ENCODE measurements around the gene ZNRD2. TPM values are rescaled to one million over a fixed set of nuclear protein-coding genes. Genes with fewer than 3 reads are reported as not detected.

The ZNRD2 gene
- total RNA-seq, 4 donors from 2014 or later = 33.2 to 48.0 (median 40.0) TPM

- H3K9me3 ChIP-seq = no peaks in the 10 kb centered on the region
- H3K4me3 ChIP-seq = peak overlapping the region in 1 of 4 donors; percentile 15
- peaks cover 5 to 79% (median 8%) of the 10 kb centered on the region in 3 donors for H3K36me3 ChIP-seq
- peaks cover 40 to 90% (median 43%) of the 10 kb centered on the region in 3 donors for H3K4me1 ChIP-seq
- no peak for TF ChIP-seq POLR2A (IDR thresholded peaks at IDR 0.05)
- peak; percentile 47 to 75 (median 66) for TF ChIP-seq CTCF (IDR thresholded peaks at IDR 0.05)
- intact Hi-C loops (cut with DNase I) = no loop called here
- H3K27me3 ChIP-seq = no peaks in the 10 kb centered on the region
- peak overlapping the region; percentile 67 to 87 (median 74) for H3K27ac ChIP-seq
- no peak for DNase-seq
- WGBS, 2 donors = 41 to 53% methylated on average over 4 to 8 of the region's 13 CpGs
These were observed 18.1 kb downstream of the ZNRD2 start for GRCh38 chr11:65588199-65589054.

DNA sequence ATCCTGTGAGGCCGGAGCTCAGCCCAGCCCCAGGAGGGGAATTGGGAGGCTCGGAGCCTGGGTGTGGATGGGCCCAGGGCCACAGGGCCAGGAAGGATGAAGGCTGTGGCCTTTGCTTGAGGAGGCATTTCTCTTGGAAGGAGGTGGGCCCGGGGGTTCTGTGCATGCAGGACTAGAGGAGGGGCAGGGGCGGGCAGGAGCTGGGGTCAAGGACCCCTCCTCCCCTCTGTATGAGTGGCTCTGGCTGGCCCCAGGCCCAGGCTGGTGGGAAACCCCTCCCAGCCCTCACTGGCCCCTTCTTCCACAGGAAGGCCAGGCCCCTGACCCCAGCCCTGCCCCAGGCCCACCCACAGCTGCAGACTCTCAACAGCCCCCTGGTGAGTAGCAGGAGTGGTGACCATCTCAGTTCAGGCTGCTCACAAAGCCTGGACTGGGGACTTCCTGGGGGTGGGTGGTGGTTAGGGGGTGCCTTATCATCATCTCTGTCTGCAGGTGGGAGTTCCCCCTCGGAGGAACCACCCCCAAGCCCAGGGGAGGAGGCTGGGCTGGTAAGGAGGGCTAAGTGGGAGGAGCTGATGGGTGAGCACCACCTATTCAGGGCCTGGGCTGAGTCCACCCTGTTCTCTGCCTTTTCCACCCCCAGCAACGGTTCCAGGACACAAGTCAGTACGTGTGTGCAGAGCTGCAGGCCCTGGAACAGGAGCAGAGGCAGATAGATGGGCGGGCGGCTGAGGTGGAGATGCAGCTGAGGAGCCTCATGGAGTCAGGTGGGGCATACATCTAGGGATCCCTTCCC is 19.4 kb downstream of the ZNRD2 start:
- Histone ChIP-seq H3K36me3 (peaks cover 5 to 70% (median 8%) of the 10 kb centered on the region in 3 donors), H3K4me3 (no peak overlapping the region), H3K27ac (peak overlapping the region in 2 of 4 donors; percentile 15 to 87), H3K9me3 (no peaks in the 10 kb centered on the region), H3K27me3 (no peaks in the 10 kb centered on the region), H3K4me1 (peaks cover 46 to 92% (median 53%) of the 10 kb centered on the region in 3 donors)
- TF ChIP-seq CTCF (IDR thresholded peaks at IDR 0.05) = no peak
- TF ChIP-seq POLR2A (IDR thresholded peaks at IDR 0.05) = no peak
- WGBS, 2 donors = 39 to 79% methylated on average over 3 to 4 of the region's 9 CpGs
- DNase-seq = no peak
- intact Hi-C loops (cut with DNase I) = no loop called here

DNA sequence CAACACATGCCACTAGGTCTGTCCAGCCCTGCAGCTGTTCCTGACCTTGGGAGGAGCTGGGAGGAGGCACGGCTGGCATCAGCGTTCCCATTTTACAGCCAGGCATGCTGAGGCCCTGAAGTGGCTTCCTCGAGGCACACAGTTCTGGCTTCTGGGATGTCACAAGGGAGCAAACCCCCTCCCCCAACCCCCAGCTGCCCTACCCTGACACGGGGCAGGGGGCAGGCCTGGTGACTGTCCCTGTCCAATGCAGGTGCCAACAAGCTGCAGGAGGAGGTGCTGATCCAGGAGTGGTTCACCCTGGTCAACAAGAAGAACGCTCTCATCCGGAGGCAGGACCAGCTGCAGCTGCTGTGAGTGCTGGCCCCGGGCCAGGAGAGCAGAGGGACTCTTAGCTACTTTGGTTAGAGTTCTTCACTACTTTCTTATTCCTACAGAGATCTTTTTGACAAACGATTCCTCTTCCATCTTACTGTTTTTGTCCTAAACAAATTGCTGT is 20.0 kb downstream of the ZNRD2 start:
- WGBS, 2 donors = 53 to 54% methylated on average over 4 to 5 of the region's 8 CpGs
- H3K27me3 ChIP-seq = no peaks in the 10 kb centered on the region
- DNase-seq = no peak
- intact Hi-C loops (cut with DNase I) = no loop called here
- peak overlapping the region in 2 of 4 donors; percentile 15 to 87 for H3K27ac ChIP-seq
- no peak overlapping the region for H3K4me3 ChIP-seq
- no peak for TF ChIP-seq POLR2A (IDR thresholded peaks at IDR 0.05)
- TF ChIP-seq CTCF (IDR thresholded peaks at IDR 0.05) = no peak
- peaks cover 45 to 92% (median 58%) of the 10 kb centered on the region in 3 donors for H3K4me1 ChIP-seq
- H3K9me3 ChIP-seq = no peaks in the 10 kb centered on the region
- H3K36me3 ChIP-seq = peaks cover 5 to 64% (median 8%) of the 10 kb centered on the region in 3 donors

GRCh38 chr11:65591939-65592857 is 21.9 kb downstream of the ZNRD2 start:
- Histone ChIP-seq H3K9me3 (no peaks in the 10 kb centered on the region), H3K27ac (peak overlapping the region; percentile 66 to 84 (median 77)), H3K27me3 (no peaks in the 10 kb centered on the region), H3K36me3 (peaks cover 0 to 50% (median 5%) of the 10 kb centered on the region in 3 donors), H3K4me1 (peaks cover 36 to 83% (median 54%) of the 10 kb centered on the region in 3 donors), H3K4me3 (peak overlapping the region in 3 of 4 donors; percentile 33 to 46 (median 35))
- intact Hi-C loops (cut with DNase I) = no loop called here
- WGBS, 2 donors = 20 to 44% methylated on average over 2 to 12 of the region's 106 CpGs
- TF ChIP-seq POLR2A (IDR thresholded peaks at IDR 0.05) (no peak), CTCF (IDR thresholded peaks at IDR 0.05) (peak in 3 of 6 experiments; percentile 33 to 47 (median 33))
- no peak for DNase-seq
